ENCODE results near the gene ARHGEF11.

DNA sequence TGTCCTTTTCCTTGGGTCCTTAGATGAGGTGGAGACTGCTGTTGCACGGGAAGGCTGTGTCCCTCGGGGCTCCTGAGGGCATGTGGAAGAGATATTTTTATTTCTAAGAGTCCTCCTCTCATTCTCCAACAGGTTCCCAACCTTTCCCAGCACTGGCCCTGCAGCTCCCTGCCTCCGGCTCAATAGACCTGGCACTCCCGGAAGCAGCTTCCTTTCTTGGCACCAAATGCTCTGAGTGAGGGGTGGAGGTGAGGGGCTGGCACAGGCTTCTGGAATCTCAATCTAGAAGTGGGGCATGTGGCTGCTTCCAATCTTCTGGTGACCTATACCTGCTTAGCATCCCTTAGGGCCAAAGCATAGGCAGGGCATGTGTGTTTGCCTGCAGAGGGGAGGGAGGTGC lies 49.5 kb upstream of the ARHGEF11 start:
- TF ChIP-seq, protein P1, sequence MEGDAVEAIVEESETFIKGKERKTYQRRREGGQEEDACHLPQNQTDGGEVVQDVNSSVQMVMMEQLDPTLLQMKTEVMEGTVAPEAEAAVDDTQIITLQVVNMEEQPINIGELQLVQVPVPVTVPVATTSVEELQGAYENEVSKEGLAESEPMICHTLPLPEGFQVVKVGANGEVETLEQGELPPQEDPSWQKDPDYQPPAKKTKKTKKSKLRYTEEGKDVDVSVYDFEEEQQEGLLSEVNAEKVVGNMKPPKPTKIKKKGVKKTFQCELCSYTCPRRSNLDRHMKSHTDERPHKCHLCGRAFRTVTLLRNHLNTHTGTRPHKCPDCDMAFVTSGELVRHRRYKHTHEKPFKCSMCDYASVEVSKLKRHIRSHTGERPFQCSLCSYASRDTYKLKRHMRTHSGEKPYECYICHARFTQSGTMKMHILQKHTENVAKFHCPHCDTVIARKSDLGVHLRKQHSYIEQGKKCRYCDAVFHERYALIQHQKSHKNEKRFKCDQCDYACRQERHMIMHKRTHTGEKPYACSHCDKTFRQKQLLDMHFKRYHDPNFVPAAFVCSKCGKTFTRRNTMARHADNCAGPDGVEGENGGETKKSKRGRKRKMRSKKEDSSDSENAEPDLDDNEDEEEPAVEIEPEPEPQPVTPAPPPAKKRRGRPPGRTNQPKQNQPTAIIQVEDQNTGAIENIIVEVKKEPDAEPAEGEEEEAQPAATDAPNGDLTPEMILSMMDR (IDR thresholded peaks at IDR 0.05; ENCODE audit: borderline replicate concordance, extremely low read depth, low read length, poor library complexity, severe bottlenecking), result no peak
- TF ChIP-seq EZH2 (IDR thresholded peaks at IDR 0.05; ENCODE audit: borderline replicate concordance, low read depth, low read length, severe bottlenecking), result no peak

Measured in DND-41 (cell line).